HG03378 (cell line): Measurements from ENCODE around the gene CD52.

Experiments used
- ATAC-seq: cut with Tn5 transposase; IDR thresholded peaks from one replicate; pipeline ENCODE4 v1.9.1; 2021; ENCODE audit warnings: mild to moderate bottlenecking, moderate library complexity; ENCODE audit not compliant: unreplicated experiment

CD52 gene

DNA sequence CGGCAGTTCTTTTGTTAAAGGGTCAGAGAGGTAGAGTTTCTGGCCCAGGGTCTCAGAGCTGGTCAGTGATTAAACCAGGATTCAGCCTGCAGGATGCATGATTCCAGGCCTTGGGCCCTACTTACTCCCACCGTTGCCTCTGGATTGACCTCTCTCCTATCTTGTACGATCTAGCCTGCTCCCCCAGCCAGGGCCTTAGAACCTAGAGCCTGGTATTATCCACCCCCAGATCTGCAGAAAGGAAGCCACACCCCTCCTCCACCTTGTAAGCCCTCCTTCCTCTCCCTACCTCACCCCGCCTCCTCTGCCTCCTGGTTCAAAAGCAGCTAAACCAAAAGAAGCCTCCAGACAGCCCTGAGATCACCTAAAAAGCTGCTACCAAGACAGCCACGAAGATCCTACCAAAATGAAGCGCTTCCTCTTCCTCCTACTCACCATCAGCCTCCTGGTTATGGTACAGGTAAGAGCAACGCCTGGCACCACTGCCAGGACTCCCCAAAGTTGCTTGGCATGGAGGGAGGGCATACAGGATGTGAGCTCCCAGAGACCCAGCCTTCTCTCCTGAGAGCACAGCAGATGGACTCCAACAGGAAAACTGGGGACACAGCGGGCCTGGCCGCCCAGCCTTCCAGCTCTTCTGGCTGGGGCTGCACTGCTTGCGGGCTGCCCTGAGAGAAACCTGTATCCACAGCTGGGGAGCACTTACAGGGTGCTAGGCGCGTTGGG lies at the start of gene CD52:
TSS of gene CD52 (plus strand) at position 347 of the 726 bp plus-strand sequence. CDS start at position 407, 60 bp downstream.
- no peak for ATAC-seq

DNA sequence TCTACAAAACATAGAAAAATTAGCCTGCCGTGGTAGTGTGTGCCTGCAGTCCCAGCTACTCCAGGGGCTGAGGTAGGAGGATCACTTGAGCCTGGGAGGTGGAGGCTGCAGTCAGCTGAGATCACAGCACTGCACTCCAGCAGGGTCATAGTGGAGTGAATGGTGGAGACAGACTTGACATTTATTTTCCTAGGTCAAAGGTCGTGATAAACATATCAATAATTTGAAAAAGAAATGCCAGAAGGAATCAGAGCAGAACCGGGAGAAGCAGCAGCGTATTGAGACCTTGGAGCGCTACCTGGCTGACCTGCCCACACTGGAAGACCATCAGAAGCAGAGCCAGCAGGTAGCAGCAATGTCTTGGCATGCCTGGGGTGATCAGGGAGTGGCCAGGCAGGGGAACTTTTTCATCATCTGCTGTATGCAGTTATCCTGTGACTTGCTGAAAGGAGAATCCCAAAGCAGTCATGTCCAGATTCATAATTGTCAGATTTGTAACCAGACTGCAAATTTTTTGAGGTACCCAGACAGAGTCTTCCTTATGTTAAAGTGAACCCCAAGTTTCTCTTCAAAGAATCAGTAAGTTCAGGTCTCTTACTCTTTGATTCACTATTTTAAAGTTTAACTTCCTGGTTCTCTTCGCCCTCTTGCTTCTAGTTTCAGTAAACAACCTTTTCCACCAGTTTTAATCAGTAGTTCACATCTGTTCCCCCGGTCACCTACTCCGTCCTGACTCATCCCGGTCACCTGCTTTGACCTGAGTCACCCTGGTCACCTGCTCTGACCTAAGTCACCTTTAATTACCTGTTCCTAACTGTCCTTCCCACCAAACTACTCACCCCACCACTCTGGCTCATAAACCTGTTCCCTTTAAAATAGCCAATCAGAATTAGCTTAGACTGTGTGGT lies 49.2 kb upstream of the CD52 start:
- no peak for ATAC-seq

DNA sequence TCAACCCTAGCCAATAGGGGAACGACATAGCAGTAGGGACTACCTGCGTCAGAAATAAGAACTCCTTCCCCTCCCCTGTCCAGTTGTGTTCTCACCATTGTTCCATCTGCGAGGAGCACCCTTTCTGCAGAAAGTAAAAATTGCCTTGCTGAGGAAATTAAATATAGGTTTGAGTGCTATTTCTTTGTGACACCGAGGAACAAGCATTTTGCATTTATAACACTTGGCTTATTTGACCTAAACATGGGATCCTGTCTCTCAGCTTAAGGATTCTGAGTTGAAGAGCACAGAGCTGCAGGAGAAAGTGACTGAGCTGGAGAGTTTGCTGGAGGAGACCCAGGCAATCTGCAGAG lies 48.6 kb upstream of the CD52 start:
- ATAC-seq: no peak

- ATAC-seq: no peak
Observed at GRCh38 chr1:26274801-26275425, 42.8 kb upstream of the CD52 start.

DNA sequence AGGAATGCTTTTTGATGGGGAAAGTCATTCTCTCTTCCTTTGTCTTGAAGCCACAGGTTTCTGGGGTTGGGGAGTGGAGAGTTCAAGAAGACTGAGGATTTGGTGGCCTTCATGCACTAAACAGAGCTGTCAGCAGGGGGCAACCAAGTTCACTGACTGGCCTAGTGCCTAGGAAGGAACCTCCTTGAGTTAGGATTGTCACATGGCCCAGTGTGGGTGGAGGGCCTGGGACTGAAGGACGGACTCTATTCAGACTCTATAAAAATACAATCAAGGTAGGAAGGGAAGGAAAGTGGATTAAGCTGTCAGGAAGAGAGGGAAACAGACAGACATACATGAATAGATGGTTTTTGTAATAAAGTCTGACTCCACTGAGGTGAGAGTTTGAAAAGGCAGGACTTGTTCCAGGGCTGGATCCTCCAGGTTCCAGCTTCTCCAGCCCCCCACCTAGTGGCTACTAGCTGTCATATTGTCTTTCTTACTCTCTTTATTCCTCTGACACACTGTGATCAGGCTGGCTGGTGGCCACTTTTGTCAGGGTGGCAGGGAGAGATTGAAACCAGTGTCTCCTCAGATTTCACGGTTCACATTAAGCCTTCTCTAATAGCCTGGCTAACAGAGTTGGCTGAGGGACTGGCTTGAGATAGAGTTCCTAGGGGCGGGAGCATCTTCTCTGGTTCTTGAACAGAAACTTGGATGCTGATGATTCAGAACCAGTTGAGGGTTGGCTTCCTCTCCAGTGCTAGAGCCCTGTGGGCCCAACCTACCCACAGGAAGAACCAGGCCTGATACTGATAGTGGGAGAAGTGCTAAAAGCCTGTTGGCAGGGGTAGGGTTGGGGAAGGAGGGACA lies 42.0 kb upstream of the CD52 start:
- no peak for ATAC-seq

DNA sequence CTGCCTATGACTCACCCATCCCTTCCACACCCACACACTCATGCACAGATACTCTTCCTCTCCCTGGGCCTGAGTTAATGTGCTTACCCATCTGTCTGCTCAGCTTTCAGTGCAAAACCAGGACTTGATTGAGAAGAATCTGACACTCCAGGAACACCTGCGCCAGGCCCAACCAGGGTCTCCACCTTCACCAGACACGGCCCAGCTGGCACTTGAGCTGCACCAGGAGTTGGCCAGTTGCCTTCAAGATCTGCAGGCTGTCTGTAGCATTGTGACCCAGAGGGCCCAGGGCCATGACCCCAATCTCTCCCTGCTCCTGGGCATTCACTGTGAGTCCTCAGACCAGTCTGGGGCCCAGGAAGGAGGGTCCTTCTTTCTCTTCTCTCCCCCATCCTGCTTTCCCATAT lies 41.3 kb upstream of the CD52 start:
- no peak for ATAC-seq

DNA sequence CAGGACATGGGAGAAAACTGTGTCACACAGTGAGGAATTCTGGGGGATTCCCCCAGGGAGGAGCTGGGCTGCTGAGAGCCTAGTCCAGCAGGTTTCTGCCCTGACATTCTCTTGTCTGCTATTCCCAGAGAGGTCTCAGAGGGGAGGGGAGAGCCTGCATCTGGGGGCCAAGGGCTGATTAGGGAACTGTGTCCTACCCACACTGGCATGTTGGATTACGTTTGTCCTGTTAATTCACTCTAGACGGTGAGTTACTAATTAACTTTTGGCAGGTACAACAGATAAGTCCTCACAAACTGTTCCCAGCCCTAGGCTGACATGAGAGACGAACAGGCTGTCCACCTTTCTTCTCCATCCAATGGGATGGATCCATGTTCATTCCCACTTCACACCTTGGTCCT lies 40.5 kb upstream of the CD52 start:
- ATAC-seq: no peak

DNA sequence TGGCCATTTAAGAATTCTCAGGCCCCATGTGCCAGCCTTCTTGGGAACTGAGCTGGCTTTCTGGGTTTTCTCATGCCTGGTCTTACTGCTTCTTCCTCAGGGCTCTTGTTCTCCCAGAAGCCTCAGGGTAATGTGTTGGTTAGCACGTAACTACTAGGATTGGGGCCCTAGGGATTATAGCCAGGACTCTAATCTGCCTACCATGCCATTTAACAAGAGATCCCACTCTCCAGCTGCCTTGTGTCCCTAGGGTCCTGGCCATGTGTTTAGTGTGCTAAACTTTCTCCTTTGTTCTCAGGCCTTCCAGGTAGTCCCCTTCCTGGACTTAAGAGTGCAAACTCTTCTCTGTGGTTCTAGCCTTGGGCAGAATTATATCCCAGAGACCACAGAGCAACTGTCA lies 40.0 kb upstream of the CD52 start:
- no peak for ATAC-seq

DNA sequence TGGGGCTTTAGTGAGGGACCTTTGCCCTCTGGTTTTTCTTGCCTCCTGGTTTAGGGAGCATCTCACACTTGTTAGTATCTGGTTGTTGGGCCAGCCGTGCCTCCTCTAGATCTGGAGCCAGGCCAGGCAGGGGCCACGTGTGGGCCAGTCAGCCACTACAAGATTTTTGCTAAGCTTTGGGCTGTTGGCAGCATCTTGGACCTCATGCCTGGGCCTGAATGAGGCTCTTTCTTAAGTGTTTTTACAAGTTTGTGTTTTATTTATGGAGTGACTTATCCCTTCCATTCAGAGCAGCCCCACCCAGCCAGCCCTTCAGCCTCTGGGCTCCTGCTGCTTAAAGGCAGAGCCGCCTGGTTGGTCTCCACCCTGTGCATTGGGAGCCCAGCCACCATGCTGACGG lies 39.5 kb upstream of the CD52 start:
- ATAC-seq: no peak

- no peak for ATAC-seq
Observed at GRCh38 chr1:26278724-26279455, 38.9 kb upstream of the CD52 start.

GRCh38 chr1:26279456-26280332 lies 38.1 kb upstream of the CD52 start, which contains the start of gene SH3BGRL3:
TSS of gene SH3BGRL3 (plus strand) at chr1:26280086. CDS start at chr1:26280156, 70 bp downstream.
- no peak for ATAC-seq

DNA sequence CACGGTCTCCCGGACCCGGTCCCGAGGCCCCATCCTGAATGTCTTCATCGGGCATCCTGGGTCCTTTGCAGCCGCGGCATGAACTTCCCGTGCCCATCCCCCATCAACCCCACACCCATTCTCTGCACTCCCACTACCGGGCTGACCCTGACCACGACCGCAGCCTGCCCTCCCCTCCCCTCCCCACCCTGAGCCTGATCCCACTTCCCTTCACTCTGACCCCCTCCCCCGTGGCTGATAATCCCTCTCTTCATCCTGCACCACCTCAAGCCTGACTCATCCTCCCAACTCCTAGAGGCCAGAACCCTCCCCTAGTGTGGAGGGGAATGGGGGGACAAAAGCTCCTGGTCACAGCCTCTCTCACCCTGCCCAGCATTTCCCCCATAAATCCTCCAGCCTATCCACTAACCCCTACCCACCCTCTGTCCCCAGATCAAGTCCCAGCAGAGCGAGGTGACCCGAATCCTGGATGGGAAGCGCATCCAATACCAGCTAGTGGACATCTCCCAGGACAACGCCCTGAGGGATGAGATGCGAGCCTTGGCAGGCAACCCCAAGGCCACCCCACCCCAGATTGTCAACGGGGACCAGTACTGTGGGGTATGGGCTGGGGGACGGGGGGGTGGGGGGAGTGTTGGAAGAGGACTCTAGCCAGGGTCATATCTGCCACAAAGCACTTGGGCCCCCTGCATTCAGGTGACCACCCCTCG lies 37.3 kb upstream of the CD52 start:
- no peak for ATAC-seq

GRCh38 chr1:26281091-26281958 lies 36.4 kb upstream of the CD52 start:
- no peak for ATAC-seq

- no peak for ATAC-seq
Observed at GRCh38 chr1:26281971-26282370, 35.8 kb upstream of the CD52 start.

DNA sequence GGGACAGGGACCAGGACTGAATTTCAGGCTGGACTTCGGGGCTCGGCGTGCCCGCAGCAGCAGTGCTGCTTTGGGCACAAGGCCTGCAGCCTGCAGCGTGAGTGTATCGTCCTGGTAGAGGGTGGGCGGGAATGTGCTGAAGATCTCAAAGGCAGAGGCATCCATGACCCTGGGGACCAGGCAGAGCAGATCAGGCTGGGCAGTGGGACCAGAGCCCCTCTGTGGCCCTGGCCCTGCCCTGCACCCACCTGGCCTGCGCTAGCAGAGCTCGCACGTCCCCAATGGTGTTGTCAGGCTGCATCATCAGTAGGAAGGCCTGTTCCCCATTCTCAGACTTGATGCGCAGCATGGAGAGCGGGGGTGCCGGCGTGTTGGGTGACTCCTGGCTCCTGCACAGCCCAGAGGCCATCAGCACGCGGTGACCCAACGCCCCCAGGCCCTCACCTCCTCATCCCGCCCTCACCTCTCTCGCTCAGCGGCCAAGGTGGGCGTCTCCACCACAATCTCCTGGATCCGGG lies 35.3 kb upstream of the CD52 start:
- ATAC-seq: no peak

- no peak for ATAC-seq
Observed at GRCh38 chr1:26283279-26283853, 34.4 kb upstream of the CD52 start.
